HG02943 (cell line): ENCODE data around the gene MED22.
A peak's percentile ranks its signal among the peaks of the same experiment; 100 is the strongest.

Experiments
- ATAC-seq: cut with Tn5 transposase; IDR thresholded peaks from one replicate; pipeline ENCODE4 v1.9.1; 2021; ENCODE audit warnings: mild to moderate bottlenecking, low read depth, moderate library complexity; ENCODE audit not compliant: unreplicated experiment

MED22 gene

GRCh38 chr9:133357656-133358055, 9.7 kb upstream of the MED22 start:
- ATAC-seq, result no peak

- peak; percentile 53 for ATAC-seq
Measured at GRCh38 chr9:133356391-133357091, 8.6 kb upstream of the MED22 start, which contains the start of the genes SURF1 and SURF2. TSS of gene SURF1 (minus strand) at chr9:133356487. CDS start at chr9:133356453, 34 bp downstream. TSS of gene SURF2 (plus strand) at chr9:133356550. CDS start at chr9:133356593, 43 bp downstream.

- peak; percentile 20 for ATAC-seq
Measured at GRCh38 chr9:133355881-133356357, 8.0 kb upstream of the MED22 start.

- no peak for ATAC-seq
Measured at GRCh38 chr9:133354766-133355165, 6.8 kb upstream of the MED22 start.

- no peak for ATAC-seq
Measured at GRCh38 chr9:133353548-133353947, 5.6 kb upstream of the MED22 start.

GRCh38 chr9:133352635-133353340, 4.9 kb upstream of the MED22 start:
- no peak for ATAC-seq

GRCh38 chr9:133351908-133352634, 4.1 kb upstream of the MED22 start:
- no peak for ATAC-seq

- ATAC-seq, result no peak
Measured at GRCh38 chr9:133351526-133351907, 3.6 kb upstream of the MED22 start.

- no peak for ATAC-seq
Measured at GRCh38 chr9:133349965-133350616, 2.2 kb upstream of the MED22 start.

GRCh38 chr9:133348718-133349573, 1.0 kb upstream of the MED22 start:
- ATAC-seq, result no peak

GRCh38 chr9:133347515-133347984, 381 bp downstream of the MED22 start:
- ATAC-seq, result peak; percentile 29

- ATAC-seq, result no peak
Measured at GRCh38 chr9:133346021-133346785, 1.7 kb downstream of the MED22 start.

- no peak for ATAC-seq
Measured at GRCh38 chr9:133345596-133345995, 2.3 kb downstream of the MED22 start.

- ATAC-seq, result no peak
Measured at GRCh38 chr9:133344979-133345378, 3.0 kb downstream of the MED22 start.

GRCh38 chr9:133344071-133344470, 3.9 kb downstream of the MED22 start:
- no peak for ATAC-seq

- ATAC-seq, result no peak
Measured at GRCh38 chr9:133342570-133342969, 5.4 kb downstream of the MED22 start.

- ATAC-seq, result no peak
Measured at GRCh38 chr9:133342069-133342406, 5.9 kb downstream of the MED22 start.

- ATAC-seq, result no peak
Measured at GRCh38 chr9:133341369-133342068, 6.4 kb downstream of the MED22 start.
